Activated CD8-positive, alpha-beta memory T cell treated with anti-CD3 and anti-CD28 coated beads for 36 hours (primary cell): ENCODE measurements around the gene DAZL. TPM values are rescaled to one million over a fixed set of nuclear protein-coding genes. Genes with fewer than 3 reads are reported as not detected.

Source experiments
- CTCF ChIA-PET: fragments of 350-600 bp; sonication (Branson Sonifier 250); formaldehyde crosslinking; loops from one replicate; lab custom pipeline; 2021; ENCODE audit warnings: antibody characterized with exemption; lab: Charles Lee
- POLR2A ChIA-PET: fragments of 350-600 bp; sonication (Branson Sonifier 250); formaldehyde crosslinking; loops from one replicate; lab custom pipeline; 2021; ENCODE audit warnings: antibody characterized with exemption; lab: Charles Lee
- total RNA-seq, 2 experiments: library from RNA; stranded (reverse); gene quantifications; one replicate each; pipeline ENCODE4 v1.2.3, GENCODE V29; 2021

DAZL gene
- total RNA-seq, 2 experiments from 2014 or later: 0.08 to 0.13 TPM

DNA sequence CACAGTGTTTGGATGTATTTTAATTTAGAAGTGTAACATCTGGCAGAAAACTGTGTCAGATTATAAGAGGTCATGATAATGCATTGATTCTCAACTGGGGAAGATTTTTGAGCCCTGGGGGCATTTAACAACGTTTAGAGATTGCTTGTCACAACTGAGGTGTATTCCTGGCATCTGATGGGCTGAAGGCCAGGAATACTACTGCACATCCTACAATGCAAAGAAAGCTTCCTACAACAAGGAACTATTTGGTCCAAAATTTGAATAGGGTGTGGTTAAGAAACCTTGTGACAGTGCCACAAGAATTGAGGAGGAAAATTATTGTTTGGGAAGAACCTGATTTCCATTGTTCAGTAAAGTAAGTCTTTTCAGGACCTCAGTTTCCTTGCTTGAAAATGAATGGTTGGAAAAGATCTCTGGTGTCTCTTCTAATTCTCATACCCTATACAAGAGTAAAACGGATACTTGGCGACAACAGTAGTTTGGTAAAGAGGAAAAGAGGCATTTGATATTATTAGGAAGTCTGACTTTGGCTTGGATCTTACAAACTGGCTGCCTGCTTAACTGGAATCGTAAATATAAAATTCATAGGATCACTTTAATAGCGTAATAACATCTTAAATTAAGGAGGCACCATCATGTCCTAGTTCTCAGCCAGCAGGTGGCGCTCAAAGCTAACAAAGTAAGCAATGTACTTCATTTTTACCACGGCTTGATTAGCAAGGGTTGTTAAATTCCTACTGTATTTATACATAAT is 4.3 kb downstream of the DAZL start:
- POLR2A ChIA-PET: no interaction called here
- CTCF ChIA-PET: interaction anchor here (0.7 to 1.4 kb wide), 8 partner anchors 16 to 1240 kb away, joined by 3 to 4 read pairs (median 3); no protein-coding TSS in a partner anchor

DNA sequence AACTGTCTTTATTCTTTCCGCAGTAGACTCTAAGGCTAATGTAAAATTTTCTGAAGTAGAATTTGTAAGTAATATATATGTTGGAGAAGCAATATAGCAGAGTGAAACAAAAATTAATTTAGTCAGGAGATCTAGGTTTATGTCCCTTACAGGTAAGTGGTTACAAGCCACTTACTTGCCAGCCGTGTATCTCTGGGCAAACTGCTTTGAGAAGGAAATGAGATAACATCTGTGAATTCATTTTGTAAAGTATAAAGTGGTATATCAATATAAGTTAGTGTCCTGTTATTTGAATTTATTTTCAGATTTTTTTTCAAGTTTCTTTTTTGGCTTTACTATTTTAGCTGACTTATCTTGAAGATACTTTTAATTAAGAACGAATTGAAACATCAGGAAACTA is 5.5 kb downstream of the DAZL start:
- POLR2A ChIA-PET: no interaction called here
- CTCF ChIA-PET: interaction anchor here (0.9 to 1.3 kb wide), 3 partner anchors 23 to 631 kb away, joined by 3 read pairs; no protein-coding TSS in a partner anchor

DNA sequence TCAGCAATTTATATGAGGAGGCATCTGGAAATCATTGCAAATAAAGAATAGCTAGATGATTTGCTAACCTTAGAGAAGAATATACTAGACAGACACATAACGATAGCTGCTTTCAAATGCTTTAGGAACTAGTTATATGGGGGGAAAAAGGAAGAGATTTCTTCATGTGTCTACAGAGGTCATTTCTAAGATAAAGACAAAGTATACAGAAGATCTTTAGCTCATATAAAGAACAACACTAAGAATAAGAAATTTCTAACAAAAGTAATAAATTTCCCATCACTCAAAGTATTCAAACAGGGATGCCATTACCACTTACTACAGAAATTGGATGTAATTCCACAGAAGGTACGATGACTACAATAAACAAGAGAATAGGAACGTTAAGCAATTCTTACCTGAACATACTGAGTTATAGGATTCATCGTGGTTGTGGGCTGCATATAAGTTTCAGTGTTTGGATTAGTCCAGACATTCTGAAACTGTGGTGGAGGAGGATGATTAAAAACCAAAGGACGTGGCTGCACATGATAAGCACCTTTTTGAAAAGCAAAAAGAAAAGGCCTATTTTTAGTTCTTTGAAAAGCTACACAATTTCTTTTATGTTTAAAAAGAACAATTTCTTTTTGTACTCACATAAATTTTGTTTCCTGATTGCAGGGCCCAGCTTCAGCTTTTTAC is 8.7 kb downstream of the DAZL start:
- CTCF ChIA-PET: interaction anchor here (0.6 to 2.1 kb wide), 2 partner anchors 10 to 288 kb away, joined by 3 to 7 read pairs; partner anchors contain the start of gene PLCL2
- POLR2A ChIA-PET: no interaction called here

DNA sequence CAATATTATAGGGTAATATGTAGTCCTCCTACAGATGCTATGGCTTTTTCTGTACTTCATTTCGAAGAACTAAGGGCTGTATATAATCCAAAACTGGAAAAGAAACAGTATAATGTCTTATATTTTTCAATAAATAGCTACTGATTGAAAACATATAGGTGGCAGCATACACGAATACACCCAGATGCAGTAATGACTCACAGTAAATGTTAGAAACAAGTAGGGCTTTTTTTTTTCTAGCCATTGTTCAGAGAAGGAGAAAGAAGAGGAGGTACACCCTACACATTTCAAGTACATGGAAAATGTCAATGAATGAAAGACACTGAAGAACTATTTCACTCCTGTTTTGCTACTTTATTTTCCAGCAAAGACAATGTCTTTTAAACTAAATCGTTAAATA is 9.4 kb downstream of the DAZL start:
- CTCF ChIA-PET: interaction anchor here (2.1 kb wide), 1 partner anchor 288 kb away, joined by 7 read pairs; the partner anchor contains the start of gene PLCL2
- POLR2A ChIA-PET: no interaction called here

DNA sequence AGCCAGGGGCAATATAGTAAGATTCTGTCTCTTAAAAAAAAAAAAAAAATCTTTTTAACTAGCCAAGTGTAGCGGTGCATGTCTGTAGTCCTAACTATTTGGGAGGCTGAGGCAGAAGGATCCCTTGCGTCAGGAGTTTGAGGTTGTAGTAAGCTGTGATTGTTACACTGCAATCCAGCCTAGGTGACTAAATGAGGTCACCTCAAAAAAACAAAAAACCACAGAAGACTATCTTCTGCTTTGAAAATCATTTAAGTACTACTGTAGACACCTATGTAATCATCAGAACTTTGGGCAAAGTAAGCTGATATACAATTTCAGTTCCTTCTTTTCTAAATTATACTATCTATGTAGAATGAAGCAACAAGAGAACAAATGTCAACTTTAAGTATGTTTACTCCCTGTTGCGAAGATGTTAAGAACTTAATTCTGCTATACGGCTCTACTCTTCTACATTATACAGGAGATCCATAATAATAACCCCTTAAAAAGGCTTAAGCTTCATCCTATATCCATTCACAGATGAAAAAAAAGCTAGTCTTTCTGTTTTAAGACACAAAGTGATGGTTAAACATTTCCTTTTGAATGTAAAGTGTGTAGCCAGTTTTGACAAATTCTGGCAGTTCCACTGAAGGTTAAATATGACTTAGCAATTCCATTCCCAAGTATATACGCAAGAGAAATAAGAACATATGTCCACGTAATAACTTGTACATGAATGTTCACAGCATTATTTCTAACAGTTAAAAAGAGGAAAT is 15.2 kb downstream of the DAZL start:
- ChIA-PET POLR2A (no interaction called here), CTCF (no interaction called here)

DNA sequence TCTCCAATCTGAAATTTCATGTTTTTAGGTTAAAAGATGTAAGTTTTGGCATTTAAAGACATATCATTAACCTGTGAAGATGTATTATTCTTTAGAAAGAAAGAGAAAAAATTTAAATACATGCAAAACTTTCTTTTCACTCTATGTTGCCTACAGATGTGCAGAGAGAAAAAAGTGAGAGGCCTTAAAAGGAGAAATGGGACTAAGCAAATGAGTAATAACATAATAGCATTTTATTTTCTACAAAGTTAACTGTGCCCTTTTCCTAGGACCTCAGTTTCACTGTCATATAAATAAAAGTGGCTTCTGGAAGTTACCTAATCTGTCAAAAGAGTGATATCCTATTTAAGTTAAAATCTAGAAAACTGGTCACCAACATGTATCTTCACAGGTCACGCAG is 16.1 kb downstream of the DAZL start:
- POLR2A ChIA-PET: no interaction called here
- CTCF ChIA-PET: no interaction called here

DNA sequence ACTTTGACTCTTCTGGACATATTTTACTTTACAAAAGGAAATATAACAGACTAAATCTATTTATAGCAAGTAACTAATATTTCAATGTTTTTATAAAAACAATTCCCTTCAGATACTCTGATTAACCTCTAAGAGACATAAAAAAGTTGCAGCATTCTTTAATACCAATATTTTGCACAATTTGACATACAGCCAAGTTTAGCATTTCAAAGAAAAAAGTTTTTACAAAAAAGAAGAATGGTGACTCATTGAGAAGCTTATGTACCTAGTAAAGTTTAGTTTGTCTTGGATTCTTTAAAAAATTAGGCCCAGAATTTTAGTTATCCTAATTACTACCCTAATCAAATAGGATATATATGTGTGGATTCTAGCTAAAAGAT is 17.6 kb downstream of the DAZL start:
- ChIA-PET CTCF (no interaction called here), POLR2A (no interaction called here)

DNA sequence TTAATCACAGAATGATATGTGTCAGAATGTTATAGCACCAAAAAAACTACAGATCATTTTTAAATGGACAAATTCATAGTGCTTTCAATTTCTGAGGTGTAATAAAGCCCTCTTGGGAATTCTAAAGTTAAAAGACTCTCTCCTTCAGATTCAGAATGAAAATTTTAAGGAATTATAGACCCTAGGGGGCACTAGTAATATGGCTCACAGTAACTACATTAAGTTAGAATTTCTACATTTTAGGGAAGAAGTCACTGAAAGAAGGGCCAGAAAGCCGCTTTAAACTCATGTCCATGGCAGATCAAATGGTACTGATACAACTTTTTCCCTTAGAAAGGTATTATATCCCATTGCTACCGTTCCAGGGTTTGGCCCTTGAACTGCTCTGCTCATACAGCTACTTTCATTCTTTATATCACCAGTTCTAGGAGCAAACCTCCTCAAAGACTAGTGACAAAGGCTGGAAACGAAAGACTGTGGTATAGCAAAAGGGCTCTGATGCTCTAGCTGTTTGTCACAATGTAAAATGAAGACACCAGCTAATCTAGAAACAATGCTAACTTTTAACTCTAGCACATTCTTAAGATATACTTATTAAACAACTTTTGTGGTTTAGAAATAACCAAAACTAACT is 18.1 kb downstream of the DAZL start:
- POLR2A ChIA-PET: no interaction called here

DNA sequence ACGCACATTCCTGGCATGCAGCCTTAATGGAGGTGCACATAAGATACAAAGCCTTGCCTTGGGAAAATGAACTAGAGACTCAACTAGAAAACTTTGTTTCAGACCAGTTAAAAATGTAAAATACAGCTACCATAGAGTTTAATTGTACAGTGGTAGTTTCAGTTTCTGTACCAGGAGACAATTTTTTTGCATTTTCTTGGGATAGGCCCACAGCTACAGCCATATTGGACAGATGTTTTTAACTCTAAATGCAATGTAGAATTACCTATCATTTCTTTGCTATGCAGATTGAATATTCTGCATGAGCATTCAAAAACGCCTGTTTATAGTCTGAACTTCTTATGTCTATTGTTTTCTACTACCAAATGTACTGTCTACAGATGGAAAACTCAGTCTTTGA is 20.3 kb downstream of the DAZL start:
- CTCF ChIA-PET: interaction anchor here (0.8 to 1.2 kb wide), 2 partner anchors 16 to 265 kb away, joined by 3 to 4 read pairs; no protein-coding TSS in a partner anchor

More for the DNA sequence above, 18.1 kb downstream of the DAZL start:
- CTCF ChIA-PET: no interaction called here

DNA sequence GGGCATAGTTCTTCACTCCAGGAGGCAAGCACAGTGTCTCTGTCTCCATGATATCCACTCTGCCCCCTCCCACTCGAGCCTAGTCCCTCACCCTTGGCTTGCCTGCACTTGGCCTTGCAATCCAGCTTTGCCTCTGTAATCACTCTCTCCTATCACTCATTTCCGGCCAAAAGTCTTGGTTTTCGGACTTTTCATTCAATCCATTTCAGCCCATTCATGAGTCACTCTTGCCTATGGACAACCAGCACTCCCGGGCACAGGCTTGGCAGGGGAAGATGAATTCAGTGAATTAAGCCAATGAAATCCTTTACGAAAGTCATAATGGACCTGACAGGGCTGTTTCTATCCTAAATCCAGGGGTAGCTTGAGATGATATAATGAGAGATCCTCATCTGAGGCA is 21.7 kb downstream of the DAZL start:
- CTCF ChIA-PET: no interaction called here

More for the DNA sequence above, 20.3 kb downstream of the DAZL start:
- POLR2A ChIA-PET: no interaction called here

DNA sequence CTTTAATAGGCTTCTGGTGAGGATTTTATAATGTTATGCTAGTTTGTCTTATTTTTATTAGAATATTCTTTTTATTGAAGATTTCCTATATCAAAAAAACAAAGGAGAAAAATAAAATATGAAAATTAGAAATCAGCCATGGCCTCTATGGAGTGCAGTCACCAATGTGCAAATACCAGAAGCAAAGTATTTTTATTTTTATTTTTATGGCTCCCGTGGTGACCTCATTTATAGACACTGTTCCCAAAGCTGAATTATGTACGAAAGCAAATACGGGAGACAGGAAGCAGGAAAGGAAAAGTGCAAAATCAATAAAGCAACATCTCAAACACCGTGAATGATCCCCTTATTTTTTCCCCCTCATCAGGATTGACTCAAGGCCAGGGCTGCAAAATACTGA is 35.1 kb downstream of the DAZL start:
- ChIA-PET POLR2A (no interaction called here), CTCF (no interaction called here)

More for the DNA sequence above, 21.7 kb downstream of the DAZL start:
- POLR2A ChIA-PET: no interaction called here

DNA sequence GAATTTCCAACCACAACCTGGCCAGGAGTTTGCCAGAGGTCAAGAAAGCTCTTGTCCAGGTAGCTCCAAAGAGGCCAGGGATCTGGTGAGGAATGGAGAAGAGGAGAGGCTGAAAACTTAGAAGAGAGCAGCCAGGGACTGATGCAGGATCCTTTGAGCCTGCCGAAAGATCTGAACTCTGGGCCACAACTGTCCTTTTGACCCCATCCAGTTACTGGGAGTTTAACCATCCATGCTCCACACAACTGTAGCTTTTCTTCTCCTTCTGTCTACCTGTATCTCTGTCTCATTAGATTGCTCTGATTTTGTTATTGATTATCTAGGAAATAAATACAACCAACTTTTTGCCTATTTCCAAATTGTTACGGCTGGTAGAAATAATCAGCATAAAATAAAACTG is 36.7 kb downstream of the DAZL start:
- CTCF ChIA-PET: interaction anchor here (1.5 kb wide), 1 partner anchor 13 kb away, joined by 4 read pairs; no protein-coding TSS in a partner anchor

DNA sequence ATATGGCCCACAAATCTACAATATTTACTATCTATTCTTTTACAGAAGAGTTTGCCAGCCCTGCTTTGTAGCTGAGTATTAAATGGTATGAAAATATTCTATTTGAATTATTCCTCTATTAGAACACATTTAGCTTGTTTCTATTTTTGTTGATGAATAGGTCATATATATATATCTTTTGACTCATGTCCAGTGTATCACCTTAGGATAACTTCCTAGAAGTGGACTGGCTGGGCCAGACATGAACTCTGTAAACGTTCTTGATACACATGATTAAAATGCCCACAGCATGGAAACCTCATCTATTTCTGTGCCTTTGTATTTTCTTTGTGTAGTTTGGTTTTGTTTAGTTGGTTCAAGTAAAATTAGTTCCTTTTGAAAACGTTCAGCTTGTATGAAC is 37.1 kb downstream of the DAZL start:
- ChIA-PET CTCF (interaction anchor here (1.5 kb wide), 1 partner anchor 12 kb away, joined by 4 read pairs; no protein-coding TSS in a partner anchor), POLR2A (no interaction called here)

More for the DNA sequence above, 36.7 kb downstream of the DAZL start:
- POLR2A ChIA-PET: no interaction called here

DNA sequence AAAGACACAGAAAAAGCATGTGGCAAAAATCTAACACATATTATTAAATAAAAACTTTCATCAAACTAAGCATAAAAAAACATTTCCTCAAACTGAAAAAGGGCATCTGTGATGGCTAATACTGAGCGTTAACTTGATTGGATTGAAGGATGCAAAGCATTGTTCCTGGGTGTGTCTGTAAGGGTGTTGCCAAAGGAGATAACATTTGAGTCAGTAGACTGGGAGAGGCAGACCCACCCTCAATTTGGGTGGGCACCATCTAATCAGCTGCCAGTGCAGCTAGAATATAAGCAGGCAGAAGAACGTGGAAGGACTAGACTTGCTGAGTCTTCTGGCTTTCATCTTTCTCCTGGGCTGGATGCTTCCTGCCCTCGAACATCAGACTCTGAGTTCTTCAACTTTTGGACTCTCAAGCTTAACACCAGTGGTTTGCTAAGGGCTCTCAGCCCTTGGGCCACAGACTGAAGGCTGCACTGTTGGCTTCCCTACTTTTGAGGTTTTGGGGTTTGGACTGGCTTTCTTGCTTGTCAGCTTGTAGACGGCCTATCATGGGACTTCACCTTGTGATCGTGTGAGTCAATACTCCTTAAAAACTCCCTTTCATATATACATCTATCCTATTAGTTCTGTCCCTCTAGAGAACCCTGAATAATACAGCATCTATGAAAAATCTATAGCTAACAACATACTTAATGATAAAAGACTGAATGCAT is 45.4 kb downstream of the DAZL start:
- CTCF ChIA-PET: no interaction called here

DNA sequence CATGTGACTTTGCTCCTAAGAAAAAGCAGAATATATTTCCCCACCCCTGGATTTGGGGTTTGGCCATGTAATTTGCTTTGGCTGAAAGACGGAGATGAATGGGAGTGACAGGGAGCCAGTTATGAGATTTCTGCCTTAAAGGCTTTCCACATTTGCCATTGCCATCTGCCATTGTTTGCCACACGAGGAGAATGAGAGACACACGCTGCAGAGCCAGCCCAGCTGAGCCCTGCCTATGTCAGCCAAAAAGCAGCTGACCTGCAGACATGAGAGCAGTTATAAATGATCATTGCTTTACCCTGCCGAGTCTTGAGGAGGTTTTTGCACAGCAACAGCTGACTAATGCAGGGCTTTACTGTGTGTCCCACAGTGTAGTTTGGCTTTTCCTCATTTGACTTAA is 51.1 kb downstream of the DAZL start:
- ChIA-PET POLR2A (no interaction called here), CTCF (interaction anchor here (0.9 kb wide), 1 partner anchor 286 kb away, joined by 5 read pairs; no protein-coding TSS in a partner anchor)

More for the DNA sequence above, 45.4 kb downstream of the DAZL start:
- POLR2A ChIA-PET: no interaction called here

DNA sequence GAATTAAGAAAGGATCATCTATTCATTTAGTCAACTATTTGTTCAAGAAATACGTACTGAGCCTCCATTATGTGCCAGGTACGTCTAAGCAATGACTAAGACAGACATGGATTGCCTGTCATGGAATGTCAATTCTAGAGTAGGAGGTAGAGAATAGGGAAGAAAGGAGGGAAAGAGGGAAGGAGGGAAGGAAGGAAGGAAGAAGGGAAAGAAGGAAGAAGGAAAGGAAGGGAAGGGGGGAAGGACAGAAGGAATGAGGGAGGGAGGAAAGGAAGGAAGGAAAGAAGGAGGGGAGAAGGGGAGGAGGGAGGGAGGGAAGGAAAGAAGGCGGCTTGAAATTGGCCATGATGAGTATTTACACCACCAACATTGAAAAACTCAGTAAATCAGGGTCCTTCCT is 52.5 kb downstream of the DAZL start:
- POLR2A ChIA-PET: no interaction called here
- CTCF ChIA-PET: interaction anchor here (0.9 to 3.0 kb wide), 2 partner anchors 263 to 284 kb away, joined by 4 to 7 read pairs; no protein-coding TSS in a partner anchor

DNA sequence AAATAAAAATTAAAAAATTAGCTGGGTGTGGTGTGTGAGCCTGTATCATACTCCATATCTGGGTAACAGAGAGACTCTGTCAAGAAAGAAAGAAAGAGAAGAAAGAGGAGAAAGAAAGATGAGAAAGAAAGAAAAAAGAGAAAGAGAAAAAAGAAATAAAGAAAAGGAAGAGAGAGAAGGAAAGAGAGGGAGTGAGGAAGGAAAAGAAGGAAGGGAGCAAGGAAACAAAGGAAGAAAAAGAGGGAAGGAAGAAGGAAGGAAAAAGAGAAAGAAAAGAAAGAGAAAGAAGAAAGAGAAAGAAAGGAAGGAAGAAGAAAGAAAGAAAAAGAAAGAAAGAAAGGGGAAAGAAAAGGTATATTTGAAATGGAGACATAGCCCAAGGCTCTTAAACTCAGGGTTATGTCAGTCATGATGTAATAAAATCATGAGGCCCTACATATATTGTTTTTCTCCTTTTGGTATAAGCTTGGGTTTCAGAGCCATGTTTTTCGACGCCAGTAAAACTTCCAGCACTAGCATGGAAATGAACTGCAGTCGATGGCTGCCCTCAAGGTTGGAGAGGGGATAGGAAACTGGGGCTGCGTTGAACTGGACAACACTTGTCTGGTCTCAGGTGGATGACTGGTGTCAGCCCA is 53.8 kb downstream of the DAZL start:
- CTCF ChIA-PET: interaction anchor here (0.9 to 3.0 kb wide), 3 partner anchors 261 to 283 kb away, joined by 4 to 8 read pairs (median 7); no protein-coding TSS in a partner anchor
- POLR2A ChIA-PET: no interaction called here
